HCT116 (cell line): ENCODE results near the gene DNAL4. TPM values are rescaled to one million over a fixed set of nuclear protein-coding genes. Genes with fewer than 3 reads are reported as not detected.
A peak's percentile ranks its signal among the peaks of the same experiment; 100 is the strongest.

Experiments
- ATAC-seq: fragments of 200-7000 bp; cut with Tn5 transposase; 2 replicates; pipeline ENCODE4 v1.9.1; 2020; ENCODE audit warnings: mild to moderate bottlenecking, moderate library complexity
- BruUV-seq: library from RNA; stranded (reverse); fragments of 400-500 nt; replicated peaks from 2 replicates; lab custom pipeline; 2021; lab: Mats Ljungman, UMichigan
- CTCF ChIA-PET: fragments of 300-600 bp; sonication (Branson Sonifier 250); formaldehyde crosslinking; loops from one replicate; lab custom pipeline; 2021; ENCODE audit warnings: antibody characterized with exemption; lab: Charles Lee
- POLR2A ChIA-PET: fragments of 300-600, 350-600 bp; sonication (Branson Sonifier 250); formaldehyde crosslinking; loops from one replicate; lab custom pipeline; 2021; ENCODE audit warnings: antibody characterized with exemption; lab: Charles Lee
- RAD21 ChIA-PET, 2 experiments: fragments of 300-600 bp; sonication (Branson Sonifier 250); formaldehyde crosslinking; loops; one replicate each; lab custom pipeline; 2023; ENCODE audit warnings: low total read pairs in 2 of 2; ENCODE audit not compliant: uncharacterized antibody in 2 of 2, unreplicated experiment in 2 of 2, low non-redundant PET in 1 of 2; lab: Charles Lee
- DNase-seq: peaks from one replicate; pipeline ENCODE4 v3.0.0-alpha.2; 2010; ENCODE audit warnings: low read depth, low spot score
- H2AFZ ChIP-seq: fragments of 200-600 bp; shearing (Covaris generic), sonication (generic); 2 replicates; pipeline ENCODE4 v1.6.1; 2017; ENCODE audit warnings: low read depth, mixed run types, mixed read lengths, antibody characterized with exemption, low read length; ENCODE audit not compliant: poor library complexity, severe bottlenecking
- H3K27ac ChIP-seq: 2 replicates; pipeline ENCODE4 v1.5.1; 2012; ENCODE audit warnings: low read depth, low read length
- H3K27me3 ChIP-seq: fragments of 200-600 bp; sonication (generic); 2 replicates; pipeline ENCODE4 v1.6.1; 2016; ENCODE audit warnings: mixed run types, low read length, mixed read lengths; ENCODE audit not compliant: insufficient read depth
- H3K36me3 ChIP-seq, 2 experiments: fragments of 200-500 bp in 1 of 2; fragments of 200-600 bp in 1 of 2; sonication (Bioruptor generic) in 1 of 2; sonication (generic) in 1 of 2; 2 replicates each; pipeline versions ENCODE4 v1.5.1 to v1.6.1; 2014 to 2016; ENCODE audit warnings: low read length in 2 of 2, inconsistent platforms in 1 of 2, mixed read lengths in 1 of 2, mixed run types in 1 of 2; ENCODE audit not compliant: insufficient read depth in 2 of 2, control insufficient read depth in 1 of 2
- H3K4me1 ChIP-seq, 2 experiments: fragments of 200-600 bp in 1 of 2; sonication (generic) in 1 of 2; 2 replicates each; pipeline versions ENCODE4 v1.5.1 to v1.6.1; 2012 to 2017; ENCODE audit warnings: low read length in 2 of 2, inconsistent platforms in 1 of 2, mild to moderate bottlenecking in 1 of 2, mixed read lengths in 1 of 2, mixed run types in 1 of 2, moderate library complexity in 1 of 2; ENCODE audit not compliant: insufficient read depth in 2 of 2, control insufficient read depth in 1 of 2
- H3K4me2 ChIP-seq: fragments of 200-600 bp; sonication (generic); 2 replicates; pipeline ENCODE4 v1.6.1; 2017; ENCODE audit warnings: mixed run types, low read length, mixed read lengths
- H3K4me3 ChIP-seq, 2 experiments: fragments of 200-600 bp in 1 of 2; sonication (generic) in 1 of 2; replicated peaks in 1 of 2; 2 replicates each; pipeline ENCODE4 v1.5.1; 2011 to 2016; ENCODE audit warnings: low read length in 2 of 2, control low read depth in 1 of 2, low read depth in 1 of 2, mild to moderate bottlenecking in 1 of 2, mixed read lengths in 1 of 2, mixed run types in 1 of 2
- H3K79me2 ChIP-seq: fragments of 200-600 bp; sonication (generic); 2 replicates; pipeline ENCODE4 v1.6.1; 2017; ENCODE audit warnings: mild to moderate bottlenecking, mixed run types, low read length, moderate library complexity, mixed read lengths; ENCODE audit not compliant: insufficient read depth
- H3K9ac ChIP-seq: fragments of 200-600 bp; sonication (generic); 2 replicates; pipeline ENCODE4 v1.6.1; 2016; ENCODE audit warnings: low read length, mixed read lengths
- H3K9me2 ChIP-seq: fragments of 200-600 bp; sonication (generic), shearing (Covaris generic); 2 replicates; pipeline ENCODE4 v1.6.1; 2017; ENCODE audit warnings: mixed run types, mild to moderate bottlenecking, moderate library complexity; ENCODE audit not compliant: insufficient read depth
- H3K9me3 ChIP-seq, 2 experiments: fragments of 200-500 bp in 1 of 2; fragments of 200-600 bp in 1 of 2; sonication (Bioruptor generic) in 1 of 2; sonication (generic) in 1 of 2; 2 replicates each; pipeline ENCODE4 v1.6.1; 2014 to 2017; ENCODE audit warnings: low read length in 2 of 2, mixed read lengths in 2 of 2, inconsistent platforms in 1 of 2, low read depth in 1 of 2, mild to moderate bottlenecking in 1 of 2, mixed run types in 1 of 2, moderate library complexity in 1 of 2; ENCODE audit not compliant: control insufficient read depth in 1 of 2, insufficient read depth in 1 of 2
- H4K20me1 ChIP-seq: fragments of 200-600 bp; sonication (generic), shearing (Covaris generic); 2 replicates; pipeline ENCODE4 v1.6.1; 2017; ENCODE audit warnings: mixed run types, mild to moderate bottlenecking, moderate library complexity; ENCODE audit not compliant: insufficient read depth
- ATF3 ChIP-seq: IDR thresholded peaks from 2 replicates; pipeline ENCODE4 v1.6.1; 2012
- CEBPB ChIP-seq: IDR thresholded peaks from 2 replicates; pipeline ENCODE4 v1.6.1; 2012; ENCODE audit warnings: low read depth
- CTCF ChIP-seq, 3 experiments: fragments of 200-600 bp in 1 of 3; sonication (generic) in 1 of 3; IDR thresholded peaks in 2 of 3; conservative IDR thresholded peaks in 1 of 3; 2 replicates each; pipeline ENCODE4 v1.5.1; 2012 to 2017; ENCODE audit warnings: low read depth in 2 of 3, low read length in 2 of 3, antibody characterized with exemption in 1 of 3, borderline replicate concordance in 1 of 3, control low read depth in 1 of 3, mild to moderate bottlenecking in 1 of 3, mixed read lengths in 1 of 3, mixed run types in 1 of 3, moderate library complexity in 1 of 3; ENCODE audit not compliant: insufficient read depth in 1 of 3
- EGR1 ChIP-seq: IDR thresholded peaks from 2 replicates; pipeline ENCODE4 v1.6.1; 2012; ENCODE audit warnings: low read depth
- ELF1 ChIP-seq: IDR thresholded peaks from 2 replicates; pipeline ENCODE4 v1.6.1; 2012; ENCODE audit warnings: low read depth, borderline replicate concordance
- EZH2 ChIP-seq: fragments of 200-600 bp; sonication (generic); IDR thresholded peaks from 2 replicates; pipeline ENCODE4 v1.6.1; 2017; ENCODE audit warnings: antibody characterized with exemption, mixed run types
- MAX ChIP-seq: IDR thresholded peaks from 2 replicates; pipeline ENCODE4 v1.6.1; 2012
- POLR2A ChIP-seq: IDR thresholded peaks from 2 replicates; pipeline ENCODE4 v1.7.0; 2011; ENCODE audit warnings: borderline replicate concordance; ENCODE audit not compliant: insufficient read depth, insufficient read length; ENCODE audit errors: extremely low read depth
- POLR2AphosphoS5 ChIP-seq: IDR thresholded peaks from 2 replicates; pipeline ENCODE4 v1.6.1; 2011; ENCODE audit warnings: mild to moderate bottlenecking, low read depth, low read length, moderate library complexity
- RAD21 ChIP-seq: IDR thresholded peaks from 2 replicates; pipeline ENCODE4 v1.6.1; 2012; ENCODE audit warnings: low read depth, mild to moderate bottlenecking
- YY1 ChIP-seq: IDR thresholded peaks from 2 replicates; pipeline ENCODE4 v1.6.1; 2011; ENCODE audit warnings: low read length, low read depth, moderate library complexity, mild to moderate bottlenecking; ENCODE audit not compliant: insufficient replicate concordance; ENCODE audit errors: extremely low read depth
- intact Hi-C: fragments of 100-400 bp; cut with micrococcal nuclease; formaldehyde crosslinking; loops from 2 replicates; pipeline ENCODE4 v1.10.0; 2022
- total RNA-seq: library from RNA; stranded (reverse); gene quantifications from one replicate; pipeline ENCODE4 v1.2.1, GENCODE V29; 2021; ENCODE audit not compliant: unreplicated experiment

DNAL4 gene
- total RNA-seq, 1 experiment from 2014 or later: 18.3 TPM

- Histone ChIP-seq H3K4me3 (no peak overlapping the region), H3K4me1 (peaks cover 26 to 37% of the 10 kb centered on the region in 2 experiments), H3K27ac (peak overlapping the region; percentile 52; the same call in 1 of the 2 replicates), H3K27me3 (no peaks in the 10 kb centered on the region), H3K79me2 (no peaks in the 10 kb centered on the region), H3K9ac (no peak overlapping the region), H2AFZ (peak overlapping the region; percentile 82), H4K20me1 (no peaks in the 10 kb centered on the region), H3K36me3 (no peaks in the 10 kb centered on the region), H3K4me2 (peak overlapping the region; percentile 56), H3K9me3 (no peaks in the 10 kb centered on the region), H3K9me2 (no peaks in the 10 kb centered on the region)
- TF ChIP-seq ATF3 (no peak), CTCF (IDR thresholded peaks at IDR 0.05 in 2 of 3, conservative IDR thresholded peaks at IDR 0.05 in 1 of 3; ENCODE audit: borderline replicate concordance in 1 of 3, insufficient read depth in 1 of 3, low read depth in 2 of 3, low read length in 2 of 3) (peak; percentile 73 to 98 (median 93)), YY1 (peak; percentile 73), CEBPB (no peak), POLR2AphosphoS5 (peak; percentile 51; the same call in 1 of the 2 replicates), ELF1 (no peak), RAD21 (peak; percentile 82), POLR2A (no peak), MAX (peak; percentile 48; the same call in 1 of the 2 replicates), EZH2 (no peak), EGR1 (no peak)
- DNase-seq (peak; percentile 79), ATAC-seq (peak; percentile 89)
- RAD21 ChIA-PET: interaction anchor here in 1 of 2 experiments (0.7 to 1.1 kb wide), 4 partner anchors 33 to 405 kb away, joined by 3 to 4 read pairs (median 3); no protein-coding TSS in a partner anchor
- intact Hi-C loops: loop anchor here (5.0 kb wide), 1 partner anchor 76 kb away; the partner anchor contains the start of gene NPTXR
- no TSS peak for BruUV-seq
- POLR2A ChIA-PET: interaction anchor here (1.4 kb wide), 1 partner anchor 237 kb away, joined by 3 read pairs; no protein-coding TSS in a partner anchor
- CTCF ChIA-PET: interaction anchor here (0.6 to 2.4 kb wide), 18 partner anchors 8 to 718 kb away, joined by 3 to 10 read pairs (median 4); partner anchors contain the start of genes GTPBP1, NPTXR, PICK1 and TOMM22
Measured at GRCh38 chr22:38766076-38766777, 27.7 kb downstream of the DNAL4 start.
